Stimulated activated CD8-positive, alpha-beta memory T cell treated with anti-CD3 and anti-CD28 coated beads, Interleukin-4, amount 100 ng/mL, for 4 hours (primary cell): ENCODE results near the gene TMIGD3.

Experiments used
- DNase-seq, 2 donors: peaks; one replicate each; pipeline ENCODE4 v3.0.0-alpha.2; 2020; ENCODE audit warnings: low read depth in 2 of 2, low spot score in 1 of 2

The TMIGD3 gene

DNA sequence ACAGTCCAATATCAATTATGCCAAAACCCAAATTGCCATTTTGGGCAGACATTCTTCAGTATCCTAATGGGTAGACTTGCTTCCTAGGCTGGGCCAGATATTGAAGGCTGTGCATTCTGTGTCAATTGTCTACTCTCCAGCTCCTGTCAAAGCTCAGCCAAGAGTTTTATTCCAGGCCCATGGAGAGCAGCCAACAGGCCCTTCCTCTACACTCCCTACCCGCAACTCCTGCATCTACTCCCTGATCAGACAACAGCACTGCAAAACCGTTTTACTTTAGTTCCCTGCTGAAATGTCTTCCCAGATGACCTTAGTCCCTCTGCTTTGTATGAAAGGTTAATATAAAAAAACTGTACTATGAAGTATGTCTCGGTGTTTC lies 6.6 kb upstream of the TMIGD3 start:
- DNase-seq: no peak

DNA sequence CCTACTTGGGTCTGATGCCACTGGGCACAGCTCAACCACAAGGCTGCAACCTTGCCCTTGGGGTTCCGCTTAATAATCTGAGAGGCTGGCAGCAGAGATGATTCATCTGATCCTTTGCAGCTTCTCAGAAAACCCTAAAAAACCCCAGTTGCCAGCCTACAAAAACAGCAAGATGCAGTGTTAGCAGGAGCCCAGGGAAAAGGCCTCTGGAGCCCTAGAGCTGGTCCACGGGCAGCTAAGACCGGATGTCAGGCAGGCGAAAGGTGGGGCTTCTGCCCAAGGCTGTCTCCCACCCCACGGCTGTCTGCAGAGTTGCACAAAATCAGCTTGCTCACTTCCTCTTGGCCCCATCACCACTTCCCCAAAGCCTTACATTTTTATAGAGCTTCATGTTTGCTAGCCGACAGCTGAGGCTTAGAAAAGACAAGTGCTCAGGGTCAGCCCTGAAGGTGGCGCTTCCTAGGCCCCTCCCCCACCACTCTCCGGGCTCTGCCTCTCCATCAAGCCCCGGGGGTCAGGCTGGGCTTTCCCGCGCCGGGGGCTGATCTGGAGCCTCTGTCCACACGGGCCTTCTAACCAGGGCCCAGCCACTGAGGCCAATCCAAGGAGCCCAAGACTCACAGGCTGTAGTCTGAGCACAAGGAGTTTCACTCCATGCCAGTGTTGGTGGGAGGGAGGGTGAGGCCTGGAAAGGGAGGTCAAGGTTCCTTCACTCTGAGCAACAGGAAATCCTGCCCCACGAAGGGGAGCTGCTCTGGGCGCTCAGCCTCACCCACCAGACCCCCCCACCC lies 4.2 kb upstream of the TMIGD3 start:
- peak; percentile 29 to 54 for DNase-seq

DNA sequence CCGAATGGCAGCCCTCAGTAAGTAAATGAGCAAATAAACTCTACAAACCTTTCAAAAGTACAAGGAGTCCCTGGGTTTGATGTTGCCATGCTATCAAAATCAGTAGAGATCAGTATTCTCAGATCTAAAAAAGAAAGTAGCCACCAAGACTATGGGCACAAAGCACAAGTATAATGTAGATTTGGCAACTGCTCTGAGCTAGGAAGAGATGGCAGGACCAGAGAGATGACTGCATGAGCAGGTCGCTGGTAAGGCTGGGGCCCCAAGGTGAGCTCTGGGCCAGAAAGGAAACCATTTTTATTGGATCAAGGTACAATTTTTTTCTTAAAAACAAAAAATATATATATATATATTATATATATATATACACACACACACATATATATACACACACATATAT lies 3.1 kb upstream of the TMIGD3 start:
- DNase-seq: no peak

DNA sequence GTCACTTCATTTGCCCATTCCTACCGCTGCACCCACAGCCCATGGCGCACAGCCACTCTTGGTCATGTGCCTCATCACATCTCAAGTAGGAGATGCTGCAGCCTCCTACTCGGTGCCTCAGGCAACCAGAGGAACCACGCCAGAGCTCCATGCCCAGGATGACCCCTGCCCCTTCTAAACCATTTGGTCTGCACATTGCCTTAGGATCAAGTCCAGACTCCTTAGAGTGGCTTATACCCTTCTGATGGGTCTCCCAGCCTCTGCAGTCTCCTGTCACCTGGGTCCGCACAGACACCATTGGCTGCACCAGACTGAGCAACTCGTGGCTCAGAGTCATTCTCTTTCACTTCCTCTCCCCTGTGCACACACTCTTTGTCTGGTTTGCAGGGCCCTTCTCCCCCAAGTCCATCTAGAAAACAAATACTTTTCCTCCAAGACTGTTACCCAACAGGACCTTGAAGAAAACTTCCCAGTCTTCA lies 2.2 kb upstream of the TMIGD3 start:
- no peak for DNase-seq

DNA sequence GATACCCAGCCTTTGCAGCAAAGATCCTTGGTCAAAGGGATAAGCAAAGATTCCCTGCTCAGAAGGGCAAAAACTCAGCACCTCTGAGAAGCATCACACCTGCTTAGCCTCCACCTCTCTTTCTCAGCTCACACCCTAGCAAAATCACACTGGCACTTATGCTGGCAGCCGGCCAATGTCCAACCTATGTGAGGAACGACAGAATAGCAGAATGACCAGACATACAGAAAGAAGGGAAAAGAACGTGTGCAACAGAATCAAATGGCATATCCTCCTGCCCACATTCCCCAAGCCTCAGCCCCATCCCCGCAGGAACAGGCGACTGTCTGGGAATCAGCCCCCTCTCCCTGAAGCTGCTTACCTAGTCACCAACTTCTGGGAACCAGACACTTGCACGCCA lies 664 bp upstream of the TMIGD3 start:
- no peak for DNase-seq

DNA sequence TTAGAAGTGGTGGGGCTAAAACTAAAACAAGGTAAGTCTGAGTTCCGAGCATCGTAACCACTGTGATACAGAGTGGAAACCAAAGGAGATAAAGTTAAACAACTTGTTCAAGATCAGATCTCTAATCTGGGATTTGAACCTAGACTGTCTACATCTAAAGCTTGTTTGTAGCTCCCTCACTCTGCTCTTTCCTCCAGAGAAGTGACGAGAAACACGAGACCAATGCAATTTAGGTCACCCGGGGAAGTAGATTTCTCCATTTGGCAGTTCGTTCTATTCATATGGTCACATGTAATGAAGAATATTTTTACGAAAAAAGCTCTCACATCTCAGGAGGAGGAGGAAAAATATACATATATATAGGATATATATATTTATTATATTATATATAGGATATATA lies 1.8 kb downstream of the TMIGD3 start:
- no peak for DNase-seq

DNA sequence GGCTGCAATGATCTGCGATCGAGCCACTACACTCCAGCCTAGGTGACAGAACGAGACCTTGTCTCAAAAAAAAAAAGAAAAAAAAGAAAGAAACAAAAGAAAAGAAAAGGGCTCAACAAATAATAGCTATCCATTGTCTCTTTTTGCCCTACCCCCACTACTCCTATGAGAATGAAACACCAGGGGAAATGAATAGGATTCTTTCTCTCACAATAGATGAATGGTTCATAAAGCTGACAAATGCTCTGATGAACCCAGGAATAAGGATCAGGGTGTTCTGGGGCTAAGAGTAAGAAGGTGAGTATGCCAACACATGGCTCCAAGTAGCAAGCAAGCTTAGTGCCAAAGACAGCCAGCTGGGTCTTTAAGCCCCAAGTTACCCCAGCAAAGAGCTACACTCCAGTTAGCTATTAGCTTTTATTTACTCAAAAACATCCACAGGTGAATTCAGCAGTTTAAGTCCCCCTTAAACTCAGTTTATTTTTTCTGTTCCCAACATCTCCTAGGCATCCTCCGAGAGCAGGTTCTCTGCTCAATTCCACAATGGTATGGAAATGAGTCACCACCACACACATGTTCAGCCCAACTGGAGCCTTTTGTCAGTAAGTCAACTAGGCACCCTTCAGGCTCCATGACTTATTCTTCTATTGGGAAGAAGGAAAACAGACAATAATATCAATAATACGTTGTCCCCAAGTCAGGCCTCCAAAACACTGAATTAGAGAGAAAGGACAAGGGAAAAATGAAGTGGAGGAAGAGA lies 4.2 kb downstream of the TMIGD3 start:
- DNase-seq: no peak

DNA sequence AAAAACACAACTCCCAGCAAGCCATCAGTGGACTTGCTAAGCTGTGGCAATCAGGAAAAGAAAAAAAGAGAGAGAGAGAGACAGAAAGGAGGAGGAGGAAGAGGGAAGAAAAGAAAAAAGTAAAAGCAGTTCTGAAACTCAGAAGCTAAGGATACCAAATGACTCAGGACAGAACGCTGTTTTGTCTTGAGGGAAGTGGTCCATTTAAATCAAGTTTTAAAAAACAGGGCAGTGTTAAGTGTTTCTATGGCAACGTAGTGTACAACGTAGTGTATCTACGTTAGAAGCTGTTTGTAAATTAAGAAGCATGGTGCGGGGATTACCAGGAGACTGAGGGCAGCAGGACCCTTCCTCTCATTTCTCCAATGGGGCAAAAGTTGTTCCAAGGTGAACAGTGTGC lies 5.8 kb downstream of the TMIGD3 start:
- DNase-seq: no peak

DNA sequence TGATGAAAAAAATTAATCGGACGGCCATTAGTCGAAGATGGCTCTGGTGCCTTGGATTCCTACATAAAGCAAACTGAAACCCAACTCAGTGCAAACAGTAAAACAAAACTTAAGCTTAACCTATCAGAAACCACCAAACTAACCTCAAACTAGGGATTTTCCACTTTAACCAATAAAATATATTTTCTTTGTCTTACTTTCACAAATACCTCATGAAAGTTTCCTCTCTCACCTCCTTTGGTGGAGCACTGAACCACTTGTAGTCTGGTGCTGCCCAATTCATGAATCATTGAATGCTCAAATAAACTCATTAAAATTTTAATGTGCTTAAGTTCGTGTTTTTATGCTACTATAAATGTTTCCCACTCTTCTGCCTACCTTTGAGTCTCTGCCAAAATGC lies 7.0 kb downstream of the TMIGD3 start:
- no peak for DNase-seq

DNA sequence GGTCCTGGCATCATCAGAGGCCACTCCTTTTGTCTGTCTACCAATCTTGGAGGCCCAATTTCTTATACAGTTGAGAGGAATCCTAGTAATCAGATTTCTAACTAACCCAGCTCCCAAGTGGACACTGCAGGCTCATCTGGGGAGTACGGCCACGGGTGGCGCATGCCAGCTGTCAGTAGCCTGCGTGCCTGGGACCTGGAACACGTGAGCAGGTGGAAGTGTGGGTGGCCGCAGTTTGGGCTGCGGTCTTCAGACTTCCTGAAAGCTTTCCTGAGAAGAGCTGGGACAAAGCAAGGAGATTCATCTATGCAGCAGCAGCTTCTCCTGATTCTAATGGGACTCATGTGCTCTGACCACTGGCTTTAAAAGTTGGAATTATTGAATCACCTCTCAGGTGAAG lies 12.4 kb downstream of the TMIGD3 start:
- DNase-seq: no peak

DNA sequence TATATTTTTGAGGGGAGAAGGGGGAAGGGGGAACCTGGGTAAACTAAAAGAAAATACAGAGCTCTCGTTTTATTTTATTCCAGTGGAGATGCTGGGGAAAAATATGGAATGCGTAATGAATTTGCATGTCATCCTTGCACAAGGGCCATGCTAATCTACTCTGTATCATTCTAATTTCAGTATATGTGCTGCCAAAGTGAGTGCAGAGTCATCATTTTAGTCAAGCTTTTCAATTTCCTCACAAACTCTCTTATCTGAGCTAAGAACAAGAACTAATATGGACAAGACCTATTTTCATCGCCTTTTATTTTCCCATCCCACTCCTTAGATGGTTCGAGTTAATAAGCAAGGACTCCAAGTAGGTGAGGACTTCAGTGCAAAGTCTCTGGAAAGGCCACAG lies 13.2 kb downstream of the TMIGD3 start:
- DNase-seq: no peak

DNA sequence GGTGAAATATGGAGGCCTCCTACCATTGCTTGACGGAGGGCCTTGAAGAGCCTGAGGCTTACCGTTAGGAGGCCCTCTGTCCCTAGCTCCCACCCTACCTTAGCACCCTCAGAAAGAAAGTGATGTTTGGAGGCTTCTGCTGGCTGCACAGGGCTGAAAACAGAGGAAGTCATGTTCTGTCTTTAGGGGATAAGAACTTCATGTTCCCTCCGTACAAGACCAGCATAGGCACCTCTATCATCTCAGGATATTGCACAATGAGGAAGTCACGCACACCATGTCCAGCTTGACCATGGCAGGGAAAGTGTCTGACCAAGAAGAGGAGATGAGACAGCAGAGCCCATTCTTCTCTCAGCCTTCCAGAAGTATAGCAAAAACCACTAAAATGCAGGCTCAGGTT lies 13.8 kb downstream of the TMIGD3 start:
- no peak for DNase-seq

DNA sequence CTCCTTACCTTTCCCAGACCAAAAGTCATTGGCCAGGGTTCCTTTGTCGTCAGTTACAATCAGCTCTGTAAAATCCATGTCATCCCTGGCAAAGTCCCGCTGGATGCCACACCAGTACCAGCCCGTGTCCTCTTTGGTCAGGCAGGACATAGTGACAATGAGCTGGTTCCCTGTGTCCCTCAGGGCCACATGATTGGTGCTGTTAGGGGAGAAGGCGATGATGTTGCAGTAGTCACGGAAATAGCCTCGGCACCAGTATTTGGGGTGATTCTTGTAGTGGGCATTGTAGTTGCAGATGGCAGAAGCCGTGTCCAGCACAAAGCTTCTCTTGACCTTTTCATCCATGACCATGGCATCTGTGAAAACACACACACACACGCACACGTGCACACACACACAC lies 14.8 kb downstream of the TMIGD3 start:
- DNase-seq: no peak

DNA sequence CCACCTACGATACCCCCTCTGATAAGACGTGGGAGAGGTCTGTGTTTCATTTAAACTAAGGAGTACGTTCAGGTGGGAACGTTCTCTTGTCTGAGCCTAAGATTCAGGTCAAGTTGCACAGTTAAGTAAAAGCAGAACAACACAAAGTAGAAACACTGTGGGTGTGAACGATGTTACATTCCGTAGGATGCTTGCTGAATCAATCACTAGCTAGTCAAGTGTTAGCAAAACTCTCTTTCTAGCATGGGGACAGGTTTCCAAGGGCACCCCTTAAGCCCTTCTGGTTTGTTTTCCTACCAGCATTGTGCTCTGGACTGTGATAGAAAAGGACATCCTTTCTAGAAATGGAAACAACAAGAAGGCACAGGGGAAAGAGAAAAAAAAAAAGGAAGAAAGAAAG lies 16.3 kb downstream of the TMIGD3 start:
- no peak for DNase-seq

DNA sequence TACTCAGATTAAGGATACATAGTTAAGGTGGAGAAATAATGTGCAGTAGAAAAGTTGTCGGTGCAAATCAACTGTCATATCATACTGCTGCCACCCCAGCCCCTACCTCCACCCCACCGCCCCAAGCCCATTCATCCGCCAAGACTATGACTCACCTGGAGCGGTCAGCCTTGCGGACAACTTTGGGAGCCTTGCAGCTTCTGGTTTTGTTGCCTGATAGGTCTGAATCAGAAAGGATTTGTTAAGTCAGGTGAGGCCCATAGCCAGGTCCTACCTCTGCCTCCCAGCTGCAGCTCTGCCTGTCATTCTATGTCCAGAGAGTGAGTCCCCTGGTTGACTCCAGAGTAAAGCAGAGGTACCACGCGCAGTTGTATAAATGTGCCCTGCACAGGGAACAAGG lies 17.0 kb downstream of the TMIGD3 start:
- DNase-seq: no peak

DNA sequence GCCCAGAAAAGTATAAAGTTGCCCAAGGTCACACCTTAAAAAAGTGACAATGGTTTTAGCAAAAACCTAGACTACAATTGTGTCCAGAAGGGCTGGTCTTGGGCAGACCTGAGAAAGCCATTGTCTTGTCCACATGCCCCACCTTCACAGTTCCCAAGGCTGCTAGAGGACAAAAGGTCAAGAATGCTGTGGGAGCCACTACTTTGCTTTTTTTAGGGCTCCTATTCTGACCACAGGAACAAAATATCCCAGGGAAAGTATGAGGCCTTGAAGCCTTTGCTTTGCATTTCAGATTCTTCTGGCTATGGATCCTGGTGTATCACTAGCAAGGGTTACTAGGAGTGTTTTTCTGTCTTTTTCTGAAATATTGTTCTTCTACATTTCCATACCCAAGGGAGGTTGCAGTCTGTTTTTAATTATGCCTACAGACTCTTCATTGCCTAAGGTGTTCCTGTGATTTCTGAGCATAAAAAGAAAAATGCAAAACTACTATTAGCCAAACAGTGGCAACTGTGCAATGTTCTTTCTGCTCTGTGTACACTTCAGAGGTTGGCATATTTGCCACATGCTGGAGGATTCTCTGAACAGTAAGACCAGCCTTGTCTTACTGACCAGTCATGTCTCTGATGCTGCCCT lies 18.9 kb downstream of the TMIGD3 start:
- no peak for DNase-seq

DNA sequence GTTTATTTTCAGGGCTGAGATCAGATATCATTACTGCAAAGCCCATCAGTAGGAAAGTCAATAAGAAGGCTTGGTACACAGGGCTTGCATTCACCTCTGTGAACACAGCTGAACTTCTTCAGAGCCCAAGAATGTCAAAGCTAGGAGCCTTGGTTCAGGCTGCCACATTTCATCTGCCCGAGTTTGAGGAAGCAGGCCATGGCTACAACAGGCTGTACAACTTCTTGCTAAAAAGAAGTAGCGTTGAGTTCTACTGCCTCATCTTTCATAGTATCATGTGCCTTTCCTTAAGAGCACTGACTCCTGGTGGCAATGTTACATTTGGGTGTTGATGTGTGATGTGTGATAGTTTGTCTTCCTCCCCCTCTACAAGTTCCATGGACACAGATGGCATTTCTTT lies 19.6 kb downstream of the TMIGD3 start:
- no peak for DNase-seq

DNA sequence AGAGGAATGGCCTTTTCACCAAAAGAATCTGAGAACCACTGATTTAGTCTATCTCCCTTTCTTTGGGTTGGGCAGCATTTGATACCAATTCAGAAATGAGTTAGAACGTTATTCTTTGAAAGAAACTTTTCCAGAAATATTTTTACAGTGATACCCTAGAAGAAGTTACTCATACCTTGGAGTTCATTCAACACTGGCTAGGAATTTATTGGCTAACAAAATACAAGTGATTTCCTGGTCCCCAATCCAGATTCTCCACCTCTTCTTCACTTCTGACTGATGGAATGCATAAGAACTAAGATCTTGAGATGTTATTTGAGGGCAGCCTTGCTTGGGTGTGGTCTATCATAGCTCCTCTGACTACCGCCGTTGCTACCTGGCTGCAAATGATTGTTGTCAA lies 20.3 kb downstream of the TMIGD3 start:
- DNase-seq: no peak

DNA sequence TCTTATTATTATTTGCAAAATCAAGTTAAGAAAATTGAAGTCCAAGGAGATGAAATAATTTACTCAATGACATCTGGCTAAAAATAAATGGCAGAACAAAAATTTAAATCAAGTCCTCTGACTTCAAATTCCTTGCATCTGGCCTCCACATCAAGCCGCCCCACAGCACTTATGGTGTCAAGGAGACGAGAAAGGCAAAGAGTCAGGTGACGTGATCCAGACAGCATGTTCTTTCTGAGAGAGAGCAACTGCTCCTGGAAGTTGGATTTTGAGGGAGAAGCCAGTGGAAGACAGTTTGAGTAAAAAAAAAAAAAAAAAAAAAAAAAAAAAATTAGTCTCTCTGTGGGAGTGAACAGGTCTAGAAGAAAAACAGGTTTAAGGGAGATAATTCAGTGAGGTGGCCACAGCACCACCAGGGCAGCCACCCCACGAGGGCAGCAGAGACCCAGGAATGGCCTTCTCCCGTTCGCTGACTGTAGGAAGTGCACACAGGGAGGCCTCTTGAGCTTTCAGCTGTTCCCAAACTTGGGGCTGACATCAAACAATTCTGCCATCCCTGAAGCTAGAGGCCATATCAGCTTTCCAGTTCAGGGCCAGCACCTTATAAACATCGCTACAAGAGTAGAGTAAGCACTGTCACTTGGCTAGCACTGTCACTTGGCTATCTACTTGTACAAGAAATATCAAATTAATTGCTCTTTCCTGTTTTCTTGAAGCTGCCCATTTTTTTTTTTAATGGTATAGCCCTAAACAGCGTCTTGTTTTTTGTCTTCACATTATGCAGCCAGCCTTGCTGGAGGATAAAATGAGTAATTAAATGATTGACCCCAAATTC lies 21.8 kb downstream of the TMIGD3 start:
- peak in 1 of 2 donors; percentile 24 for DNase-seq

DNA sequence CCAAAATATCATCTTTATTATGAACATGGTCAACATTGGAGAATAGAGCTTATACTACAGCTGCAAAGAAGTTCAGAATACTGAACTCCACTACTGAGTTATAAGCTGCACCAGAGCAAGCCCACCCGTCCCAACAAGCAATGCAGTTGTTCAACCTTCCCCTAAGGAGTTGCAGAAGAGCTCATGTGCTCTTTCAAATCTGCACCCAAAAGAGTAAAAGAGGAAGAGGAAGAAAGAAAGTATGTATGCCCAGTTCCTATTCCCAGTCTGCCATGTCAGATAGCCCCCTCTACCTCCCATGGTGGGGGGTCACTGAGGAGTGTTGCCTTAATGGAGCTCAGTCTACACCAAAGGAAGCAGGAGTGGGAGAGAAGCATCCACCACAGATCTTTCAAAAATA lies 22.8 kb downstream of the TMIGD3 start:
- DNase-seq: no peak

DNA sequence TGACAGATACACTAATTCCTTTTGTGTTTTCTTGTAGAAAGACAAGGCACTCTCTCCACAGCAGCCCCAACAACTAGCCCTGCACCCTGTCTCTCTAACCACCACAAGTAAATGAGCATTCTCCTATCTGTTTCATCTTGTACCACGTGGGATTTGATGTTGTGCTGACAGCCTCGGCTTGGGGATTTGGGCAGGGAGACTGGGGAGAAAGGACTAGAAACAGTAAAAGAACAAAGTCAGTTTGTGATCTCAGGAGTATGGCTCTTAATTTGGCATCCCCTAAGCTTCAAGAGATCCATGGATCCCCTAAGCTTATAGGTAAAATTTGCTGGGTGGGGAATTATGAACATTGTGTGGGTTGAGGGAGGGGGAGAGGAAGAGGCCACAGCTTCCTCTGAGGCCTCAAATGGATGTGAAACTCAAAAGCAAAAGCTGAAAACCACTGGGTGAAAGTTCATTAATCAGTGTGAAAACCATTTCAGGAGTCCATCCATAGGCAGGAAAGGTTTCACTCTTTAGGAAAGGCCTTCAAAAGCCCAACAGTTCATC lies 26.6 kb downstream of the TMIGD3 start:
- no peak for DNase-seq
